CD4-positive, CD25-positive, alpha-beta regulatory T cell (primary cell): ENCODE measurements around the gene PDGFRA. TPM values are rescaled to one million over a fixed set of nuclear protein-coding genes. Genes with fewer than 3 reads are reported as not detected.

Source experiments
- ATAC-seq, 2 donors: fragments of 150-1000 bp; cut with Tn5 transposase; one replicate each; pipeline ENCODE4 v1.10.0; 2021; ENCODE audit warnings: low read depth in 2 of 2, moderate number of reproducible peaks in 2 of 2, moderate library complexity in 1 of 2
- DNase-seq, 3 donors: peaks; one replicate each; pipeline versions ENCODE4 v3.0.0 to v3.0.0-alpha.2; 2012 to 2022; ENCODE audit warnings: mixed read lengths in 1 of 3
- H3K27ac ChIP-seq: one replicate; pipeline ENCODE4 v1.7.0; 2013; ENCODE audit warnings: mild to moderate bottlenecking, low read length; ENCODE audit not compliant: insufficient read depth, poor library complexity, severe bottlenecking
- H3K27me3 ChIP-seq: one replicate; pipeline ENCODE4 v1.7.0; 2013; ENCODE audit warnings: low read length; ENCODE audit not compliant: control insufficient read depth, insufficient read depth
- H3K36me3 ChIP-seq: one replicate; pipeline ENCODE4 v1.7.0; 2013; ENCODE audit warnings: mild to moderate bottlenecking, low read length, moderate library complexity; ENCODE audit not compliant: control insufficient read depth, insufficient read depth
- H3K4me1 ChIP-seq: 2 replicates; pipeline ENCODE4 v1.7.0; 2013; ENCODE audit warnings: mild to moderate bottlenecking, low read length; ENCODE audit not compliant: insufficient read depth, control insufficient read depth, poor library complexity, severe bottlenecking
- H3K4me3 ChIP-seq: one replicate; pipeline ENCODE4 v1.7.0; 2013; ENCODE audit warnings: low read depth, mild to moderate bottlenecking, low read length, moderate library complexity
- H3K9me3 ChIP-seq, 2 experiments: 1 replicate in 1 of 2; 2 replicates in 1 of 2; pipeline ENCODE4 v1.7.0; 2013; ENCODE audit warnings: low read length in 2 of 2, mild to moderate bottlenecking in 1 of 2, moderate library complexity in 1 of 2; ENCODE audit not compliant: control insufficient read depth in 2 of 2
- H3K27ac Mint-ChIP-seq, 3 donors: one replicate each; pipeline ENCODE4 v1.8.0; 2020 to 2022; ENCODE audit warnings: mild to moderate bottlenecking in 3 of 3, mixed read lengths in 3 of 3, moderate library complexity in 2 of 3
- H3K27me3 Mint-ChIP-seq: one replicate; pipeline ENCODE4 v1.8.0; 2022; ENCODE audit warnings: mild to moderate bottlenecking, mixed read lengths
- H3K36me3 Mint-ChIP-seq: one replicate; pipeline ENCODE4 v1.8.0; 2020; ENCODE audit warnings: mixed read lengths
- H3K4me1 Mint-ChIP-seq, 4 donors: one replicate each; pipeline ENCODE4 v1.8.0; 2020 to 2022; ENCODE audit warnings: mixed read lengths in 4 of 4, mild to moderate bottlenecking in 1 of 4
- H3K4me3 Mint-ChIP-seq, 4 donors: one replicate each; pipeline ENCODE4 v1.8.0; 2020 to 2022; ENCODE audit warnings: mild to moderate bottlenecking in 4 of 4, mixed read lengths in 4 of 4, moderate library complexity in 3 of 4
- H3K9me3 Mint-ChIP-seq, 7 donors: one replicate each; pipeline ENCODE4 v1.8.0; 2020 to 2022; ENCODE audit warnings: mixed read lengths in 7 of 7, mild to moderate bottlenecking in 3 of 7, moderate library complexity in 2 of 7
- polyA plus RNA-seq, 4 donors: library from polyadenylated mRNA; unstranded; fragments of 300-500 nt; fragmentation: Illumina TruSeq; gene quantifications; one replicate each; pipeline ENCODE4 v1.2.3, GENCODE V29; 2021
- total RNA-seq: library from RNA; stranded (reverse); gene quantifications from one replicate; pipeline ENCODE4 v1.2.3, GENCODE V29; 2022

Gene PDGFRA
- total and polyA plus RNA-seq, 5 donors from 2014 or later: not detected

DNA sequence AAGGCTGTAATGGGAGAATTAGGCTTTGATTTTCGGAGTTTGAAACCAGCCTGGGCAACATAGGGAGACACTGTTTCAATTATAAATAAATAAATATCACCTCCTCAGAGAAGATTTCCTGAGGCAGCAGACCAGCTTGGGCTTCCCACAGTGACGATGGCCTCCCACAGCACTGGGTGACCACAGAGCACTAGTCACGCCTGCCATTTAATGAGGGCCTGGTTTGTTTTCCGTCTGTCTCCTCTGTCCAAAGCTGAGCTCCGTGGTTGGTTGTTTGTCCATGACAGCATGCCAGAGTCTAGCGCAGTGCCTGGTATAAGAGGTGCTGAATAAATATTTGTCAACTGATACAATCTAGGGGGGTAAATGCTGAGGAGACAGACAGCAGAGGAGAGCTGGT lies 10.4 kb upstream of the PDGFRA start:
- Histone ChIP-seq H3K4me1 (peaks cover 7% of the 10 kb centered on the region), H3K4me3 (no peak overlapping the region), H3K9me3 (no peaks in the 10 kb centered on the region), H3K27me3 (peaks cover 5% of the 10 kb centered on the region), H3K27ac (no peak overlapping the region), H3K36me3 (no peaks in the 10 kb centered on the region)
- no peaks in the 10 kb centered on the region for H3K9me3 Mint-ChIP-seq
- DNase-seq: no peak
- H3K27me3 Mint-ChIP-seq: peaks cover 28% of the 10 kb centered on the region
- peaks cover 0 to 6% (median 5%) of the 10 kb centered on the region in 4 donors for H3K4me1 Mint-ChIP-seq
- H3K27ac Mint-ChIP-seq: no peak overlapping the region
- no peaks in the 10 kb centered on the region for H3K36me3 Mint-ChIP-seq
- H3K4me3 Mint-ChIP-seq: no peak overlapping the region
- ATAC-seq: no peak

GRCh38 chr4:54224996-54225597 lies 4.0 kb upstream of the PDGFRA start:
- no peak overlapping the region for H3K4me3 Mint-ChIP-seq
- peaks cover 20% of the 10 kb centered on the region for H3K27me3 ChIP-seq

GRCh38 chr4:54225598-54226403 lies 3.3 kb upstream of the PDGFRA start:
- DNase-seq: no peak
- Histone ChIP-seq H3K36me3 (no peaks in the 10 kb centered on the region), H3K27me3 (peaks cover 20% of the 10 kb centered on the region), H3K9me3 (no peaks in the 10 kb centered on the region), H3K4me3 (no peak overlapping the region), H3K27ac (no peak overlapping the region), H3K4me1 (peaks cover 16% of the 10 kb centered on the region)
- no peak for ATAC-seq
- H3K9me3 Mint-ChIP-seq: peaks cover 0 to 4% (median 0%) of the 10 kb centered on the region in 7 donors
- H3K27me3 Mint-ChIP-seq: peaks cover 76% of the 10 kb centered on the region
- peaks cover 0 to 40% (median 17%) of the 10 kb centered on the region in 4 donors for H3K4me1 Mint-ChIP-seq
- peak overlapping the region in 3 of 4 donors; percentile 46 to 81 (median 47) for H3K4me3 Mint-ChIP-seq
- H3K27ac Mint-ChIP-seq: no peak overlapping the region
- H3K36me3 Mint-ChIP-seq: peaks cover 4% of the 10 kb centered on the region

More at GRCh38 chr4:54224996-54225597, 4.0 kb upstream of the PDGFRA start:
- Mint-ChIP-seq H3K9me3 (peaks cover 0 to 4% (median 0%) of the 10 kb centered on the region in 7 donors), H3K4me1 (peaks cover 0 to 40% (median 17%) of the 10 kb centered on the region in 4 donors), H3K27ac (no peak overlapping the region), H3K36me3 (peaks cover 4% of the 10 kb centered on the region), H3K27me3 (peaks cover 69% of the 10 kb centered on the region)
- Histone ChIP-seq H3K36me3 (no peaks in the 10 kb centered on the region), H3K9me3 (no peaks in the 10 kb centered on the region), H3K27ac (no peak overlapping the region), H3K4me1 (peaks cover 14% of the 10 kb centered on the region), H3K4me3 (no peak overlapping the region)
- no peak for DNase-seq
- no peak for ATAC-seq

DNA sequence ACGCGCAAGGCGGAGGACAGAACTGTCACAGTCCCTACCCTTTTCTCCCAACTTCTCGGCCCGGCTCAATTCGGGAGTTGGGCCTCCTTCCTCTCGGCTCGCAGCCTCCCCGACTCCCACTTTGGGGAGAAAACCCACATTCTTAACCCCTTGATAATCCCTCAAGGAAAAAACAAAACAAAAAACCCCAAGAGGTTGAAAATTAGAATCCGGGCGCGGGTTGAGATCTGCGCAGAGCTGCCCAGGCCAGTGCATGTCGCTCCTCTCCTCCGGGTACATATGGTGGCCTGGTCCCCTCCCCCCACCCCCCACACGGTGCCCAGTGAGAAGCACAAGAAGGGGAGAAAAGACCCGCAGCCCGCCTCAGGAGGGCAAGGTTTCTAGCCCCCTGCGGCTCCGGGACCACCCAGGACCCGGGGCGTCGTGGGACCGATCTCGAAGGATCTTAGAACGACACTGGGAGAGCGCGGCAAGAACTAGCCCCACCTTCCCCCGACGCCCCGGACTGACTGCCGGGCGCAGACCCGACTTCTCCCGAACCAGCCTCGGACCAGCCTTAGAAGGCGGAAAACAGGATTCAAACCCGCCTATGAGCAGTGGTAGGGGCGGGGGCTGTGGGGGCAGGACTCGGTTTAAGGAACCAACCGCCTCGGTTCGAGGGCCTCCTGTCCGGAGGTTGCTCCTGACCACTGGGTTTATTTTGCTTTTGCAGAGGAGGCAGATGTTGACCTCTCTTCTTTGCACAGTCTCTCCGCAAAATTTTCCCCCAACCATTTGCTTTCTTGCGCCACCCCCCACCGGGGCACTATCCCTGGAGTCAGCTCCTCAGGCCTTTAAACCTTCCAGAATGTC lies 2.5 kb upstream of the PDGFRA start:
- Histone ChIP-seq H3K27ac (no peak overlapping the region), H3K9me3 (no peaks in the 10 kb centered on the region), H3K4me1 (peaks cover 19% of the 10 kb centered on the region), H3K4me3 (no peak overlapping the region), H3K36me3 (no peaks in the 10 kb centered on the region), H3K27me3 (peaks cover 20% of the 10 kb centered on the region)
- peaks cover 0 to 40% (median 17%) of the 10 kb centered on the region in 4 donors for H3K4me1 Mint-ChIP-seq
- H3K27ac Mint-ChIP-seq: no peak overlapping the region
- DNase-seq: no peak
- H3K27me3 Mint-ChIP-seq: peaks cover 77% of the 10 kb centered on the region
- peaks cover 0 to 4% (median 0%) of the 10 kb centered on the region in 7 donors for H3K9me3 Mint-ChIP-seq
- ATAC-seq: no peak
- H3K36me3 Mint-ChIP-seq: peaks cover 4% of the 10 kb centered on the region
- peak overlapping the region in 3 of 4 donors; percentile 67 to 81 (median 77) for H3K4me3 Mint-ChIP-seq

- Histone ChIP-seq H3K27me3 (peaks cover 22% of the 10 kb centered on the region), H3K27ac (no peak overlapping the region), H3K4me3 (no peak overlapping the region), H3K4me1 (peaks cover 24% of the 10 kb centered on the region), H3K9me3 (no peaks in the 10 kb centered on the region), H3K36me3 (no peaks in the 10 kb centered on the region)
- H3K36me3 Mint-ChIP-seq: peaks cover 4% of the 10 kb centered on the region
- DNase-seq: no peak
- peak overlapping the region in 3 of 4 donors; percentile 67 to 77 (median 68) for H3K4me3 Mint-ChIP-seq
- H3K4me1 Mint-ChIP-seq: peaks cover 0 to 46% (median 17%) of the 10 kb centered on the region in 4 donors
- peaks cover 0 to 4% (median 0%) of the 10 kb centered on the region in 7 donors for H3K9me3 Mint-ChIP-seq
- peaks cover 76% of the 10 kb centered on the region for H3K27me3 Mint-ChIP-seq
- no peak for ATAC-seq
- H3K27ac Mint-ChIP-seq: peak overlapping the region in 1 of 3 donors; percentile 69
These were observed 1.6 kb upstream of the PDGFRA start for GRCh38 chr4:54227256-54228055.

- H3K9me3 ChIP-seq: no peaks in the 10 kb centered on the region
- peak overlapping the region in 2 of 4 donors; percentile 15 to 68 for H3K4me3 Mint-ChIP-seq
These were observed 1.0 kb upstream of the PDGFRA start for GRCh38 chr4:54228056-54228527.

More at GRCh38 chr4:54228056-54228527, 1.0 kb upstream of the PDGFRA start:
- Histone ChIP-seq H3K4me3 (no peak overlapping the region), H3K27ac (no peak overlapping the region), H3K36me3 (no peaks in the 10 kb centered on the region), H3K4me1 (peaks cover 27% of the 10 kb centered on the region), H3K27me3 (peaks cover 22% of the 10 kb centered on the region)
- Mint-ChIP-seq H3K36me3 (peaks cover 4% of the 10 kb centered on the region), H3K27ac (no peak overlapping the region), H3K9me3 (peaks cover 0 to 4% (median 0%) of the 10 kb centered on the region in 7 donors), H3K4me1 (peaks cover 0 to 46% (median 17%) of the 10 kb centered on the region in 4 donors), H3K27me3 (peaks cover 76% of the 10 kb centered on the region)
- DNase-seq: peak in 1 of 3 donors; percentile 18
- no peak for ATAC-seq
